ENCODE measurements around the gene NTM.

GRCh38 chr11:132336781-132337535, 966.5 kb downstream of the NTM start:
- TF ChIP-seq CTCF (IDR thresholded peaks at IDR 0.05; ENCODE audit: poor library complexity): no peak
- TF ChIP-seq EZH2phosphoT487 (IDR thresholded peaks at IDR 0.05; ENCODE audit: low read depth, severe bottlenecking, unreplicated experiment): no peak
- TF ChIP-seq EZH2 (IDR thresholded peaks at IDR 0.05; ENCODE audit: borderline replicate concordance): no peak

All from hepatocyte (in vitro differentiated cells).